SH-SY5Y (cell line): ENCODE measurements around the gene TBC1D22A.

Experiments used
- GATA2 ChIP-seq: IDR thresholded peaks from 2 replicates; pipeline ENCODE4 v1.6.1; 2011; ENCODE audit warnings: mild to moderate bottlenecking, low read depth, low read length
- GATA3 ChIP-seq: IDR thresholded peaks from 2 replicates; pipeline ENCODE4 v1.6.1; 2011; ENCODE audit warnings: low read depth, mild to moderate bottlenecking, low read length, moderate library complexity

Gene TBC1D22A

DNA sequence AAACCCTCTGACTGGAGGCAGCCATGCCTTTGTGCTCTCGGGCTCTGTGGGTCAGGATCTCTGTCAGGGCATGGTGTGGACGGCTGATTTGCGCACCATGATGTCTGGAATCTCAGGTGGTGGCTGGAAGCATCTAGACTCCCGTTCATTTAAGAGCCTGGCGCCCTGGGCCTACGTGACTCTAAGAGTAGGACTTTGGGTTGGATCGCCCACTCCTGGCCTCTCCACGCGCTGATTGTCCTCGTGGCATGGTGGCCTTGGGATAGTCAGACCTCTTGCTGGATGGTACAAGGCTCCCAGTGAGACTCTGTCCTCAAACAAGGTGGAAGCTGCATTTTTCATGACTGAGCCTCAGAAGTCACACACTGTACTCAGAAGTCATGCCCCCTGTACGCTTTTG, 224.3 kb downstream of the TBC1D22A start:
- TF ChIP-seq GATA3 (no peak), GATA2 (no peak)

- TF ChIP-seq GATA2 (no peak), GATA3 (no peak)
Observed at GRCh38 chr22:46990937-46991550, 228.6 kb downstream of the TBC1D22A start.

- TF ChIP-seq GATA3 (no peak), GATA2 (no peak)
Observed at GRCh38 chr22:46991666-46992065, 229.2 kb downstream of the TBC1D22A start.

- TF ChIP-seq GATA2: no peak
- TF ChIP-seq GATA3: no peak
Observed at GRCh38 chr22:46992121-46992731, 229.8 kb downstream of the TBC1D22A start.

GRCh38 chr22:46993633-46994032, 231.2 kb downstream of the TBC1D22A start:
- TF ChIP-seq GATA2 (no peak), GATA3 (no peak)

- TF ChIP-seq GATA3 (no peak), GATA2 (no peak)
Observed at GRCh38 chr22:46994265-46994664, 231.8 kb downstream of the TBC1D22A start.

DNA sequence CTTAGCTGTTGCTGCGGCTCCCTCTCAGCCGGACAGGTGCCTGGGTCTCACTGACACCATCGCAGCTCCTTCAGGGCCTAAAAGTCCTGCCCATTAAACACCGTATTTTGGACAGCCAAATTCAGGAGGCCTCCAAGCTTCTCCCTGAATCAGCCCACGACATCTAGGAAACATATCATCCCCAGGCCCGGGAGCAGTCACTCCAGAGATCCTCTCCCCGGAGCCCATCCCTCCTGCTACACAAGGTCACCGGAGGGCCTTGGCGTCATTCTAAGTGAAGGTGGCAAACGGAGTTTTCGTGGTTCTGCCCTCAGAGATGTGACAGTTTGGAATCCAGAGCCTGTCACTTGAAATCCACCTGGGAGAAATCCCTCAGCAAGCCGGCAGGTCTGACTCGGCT, 232.5 kb downstream of the TBC1D22A start:
- no peak for TF ChIP-seq GATA3
- no peak for TF ChIP-seq GATA2

DNA sequence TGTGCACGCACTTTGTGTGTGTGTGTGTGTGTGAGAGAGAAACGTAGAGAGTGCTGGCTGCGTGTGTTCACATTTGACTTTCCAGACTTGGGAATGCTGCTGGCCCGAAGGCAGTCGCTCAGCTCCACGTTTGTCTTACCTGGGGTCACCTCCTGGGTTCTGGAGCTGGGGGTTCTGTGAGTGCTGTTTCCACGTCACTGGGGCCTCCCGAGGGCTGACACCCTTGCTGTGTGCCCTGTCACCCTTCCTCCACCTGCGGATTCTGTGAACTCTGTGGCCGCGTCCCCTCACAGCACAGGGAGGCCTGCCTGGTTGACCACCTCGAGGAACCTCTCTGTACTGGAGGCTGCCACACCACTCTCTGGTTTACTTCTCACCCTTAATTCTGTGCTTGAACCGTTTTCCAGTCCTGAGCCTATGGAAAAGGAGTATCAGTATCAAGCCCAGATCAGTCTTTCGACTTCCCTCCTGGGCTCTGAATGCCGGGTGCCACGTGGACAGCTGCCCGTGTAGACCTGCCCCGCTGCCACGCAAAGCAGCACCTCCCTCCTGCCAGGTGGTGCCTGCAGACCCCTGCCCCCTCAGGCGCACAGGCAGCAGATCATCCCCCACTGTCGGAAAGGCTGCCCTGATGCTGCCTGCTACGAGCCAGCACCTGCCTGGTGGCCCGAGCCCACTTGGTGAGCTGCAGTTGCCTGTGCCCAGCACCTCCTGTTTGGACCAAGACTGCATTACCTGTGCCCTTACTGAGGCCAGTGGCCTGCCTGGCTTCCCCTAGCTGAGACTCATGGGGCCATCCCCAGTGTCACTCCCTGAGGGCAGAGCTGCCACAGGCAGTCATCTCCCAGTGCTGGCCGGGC, 233.3 kb downstream of the TBC1D22A start:
- no peak for TF ChIP-seq GATA2
- no peak for TF ChIP-seq GATA3

- TF ChIP-seq GATA3 (no peak), GATA2 (no peak)
Observed at GRCh38 chr22:46996595-46997310, 234.3 kb downstream of the TBC1D22A start.

GRCh38 chr22:46997311-46997970, 235.0 kb downstream of the TBC1D22A start:
- TF ChIP-seq GATA3: no peak
- no peak for TF ChIP-seq GATA2

- TF ChIP-seq GATA2: no peak
- no peak for TF ChIP-seq GATA3
Observed at GRCh38 chr22:46998331-46998730, 235.9 kb downstream of the TBC1D22A start.

DNA sequence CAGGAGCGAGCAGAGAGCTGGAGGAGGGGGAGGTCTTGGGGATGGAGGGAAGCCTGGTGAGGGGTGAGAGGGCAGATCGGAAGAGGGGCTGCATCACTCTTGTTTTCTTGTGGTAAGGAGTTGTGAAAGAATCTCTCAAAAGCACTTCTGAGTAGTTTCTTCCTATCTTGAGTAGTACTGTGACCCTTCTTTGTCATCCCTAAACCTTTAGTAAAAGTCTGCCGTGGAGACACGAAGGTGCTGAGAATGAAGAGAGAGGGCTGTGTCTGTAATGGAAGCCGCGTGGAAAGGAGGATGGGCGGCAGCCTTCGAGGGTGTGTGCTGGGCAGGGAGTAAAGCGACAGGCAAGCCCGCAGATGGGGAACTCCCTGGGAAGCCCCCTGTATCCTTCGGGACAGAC, 237.8 kb downstream of the TBC1D22A start:
- TF ChIP-seq GATA2 (no peak), GATA3 (no peak)

- TF ChIP-seq GATA3: no peak
- TF ChIP-seq GATA2: no peak
Observed at GRCh38 chr22:47000888-47001287, 238.4 kb downstream of the TBC1D22A start.

DNA sequence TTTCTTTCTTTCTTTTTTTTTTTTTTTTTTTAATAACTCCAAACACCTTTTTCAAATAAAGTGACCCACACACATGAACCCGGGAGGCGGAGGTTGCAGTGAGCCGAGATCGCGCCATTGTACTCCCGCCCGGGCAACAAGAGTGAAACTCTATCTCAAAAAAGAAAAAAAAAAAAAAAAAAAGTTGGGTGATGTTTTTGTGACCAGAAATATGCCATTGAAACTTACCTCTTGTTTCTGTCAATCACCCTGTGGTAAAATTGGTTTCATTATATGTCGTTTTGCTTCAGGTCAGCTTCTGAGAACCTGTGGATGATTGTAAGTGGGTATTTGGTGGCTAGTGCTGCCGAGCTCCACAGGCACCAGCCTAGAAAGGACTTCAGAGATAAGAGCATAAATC, 238.8 kb downstream of the TBC1D22A start:
- TF ChIP-seq GATA2: no peak
- TF ChIP-seq GATA3: no peak

GRCh38 chr22:47002692-47003091, 240.2 kb downstream of the TBC1D22A start:
- TF ChIP-seq GATA2 (no peak), GATA3 (no peak)
